CD14-positive monocyte (primary cell): ENCODE measurements around the gene TIMM50. TPM values are rescaled to one million over a fixed set of nuclear protein-coding genes. Genes with fewer than 3 reads are reported as not detected.

Source experiments
- DNase-seq, 3 donors: peaks; one replicate each; pipeline ENCODE4 v3.0.0-alpha.2; 2011 to 2022
- H2AFZ ChIP-seq: 2 replicates; pipeline ENCODE4 v1.6.0; 2012; ENCODE audit warnings: mild to moderate bottlenecking, low read depth, low read length, inconsistent platforms; ENCODE audit not compliant: insufficient read depth, poor library complexity, severe bottlenecking
- H3K27ac ChIP-seq, 2 donors: 1 replicate in 1 of 2; 2 replicates in 1 of 2; pipeline ENCODE4 v1.5.1; 2012 to 2013; ENCODE audit warnings: low read length in 2 of 2, control low read depth in 1 of 2, inconsistent platforms in 1 of 2, low read depth in 1 of 2, mild to moderate bottlenecking in 1 of 2
- H3K27me3 ChIP-seq, 2 donors: one replicate each; pipeline versions ENCODE4 v1.6.0 to v1.6.1; 2011 to 2013; ENCODE audit warnings: low read length in 2 of 2; ENCODE audit not compliant: control insufficient read depth in 2 of 2, insufficient read depth in 2 of 2
- H3K36me3 ChIP-seq, 2 donors: replicated peaks in 1 of 2; 1 replicate in 1 of 2; 2 replicates in 1 of 2; pipeline versions ENCODE4 v1.5.1 to v1.6.1; 2012 to 2013; ENCODE audit warnings: low read length in 2 of 2, control low read depth in 1 of 2, inconsistent platforms in 1 of 2, mild to moderate bottlenecking in 1 of 2; ENCODE audit not compliant: insufficient read depth in 2 of 2, control insufficient read depth in 1 of 2
- H3K4me1 ChIP-seq, 2 donors: 1 replicate in 1 of 2; 2 replicates in 1 of 2; pipeline versions ENCODE4 v1.5.1 to v1.6.1; 2012 to 2013; ENCODE audit warnings: low read length in 2 of 2, control low read depth in 1 of 2, inconsistent platforms in 1 of 2, mild to moderate bottlenecking in 1 of 2, moderate library complexity in 1 of 2; ENCODE audit not compliant: insufficient read depth in 2 of 2, control insufficient read depth in 1 of 2
- H3K4me2 ChIP-seq: replicated peaks from 2 replicates; pipeline ENCODE3; 2012; ENCODE audit warnings: low read length, moderate library complexity, mild to moderate bottlenecking; ENCODE audit not compliant: poor library complexity, severe bottlenecking; ENCODE audit errors: extremely low read depth
- H3K4me3 ChIP-seq, 3 experiments: fragments of 200-600 bp in 1 of 3; sonication (generic) in 1 of 3; replicated peaks in 1 of 3; 1 replicate in 2 of 3; 2 replicates in 1 of 3; pipeline ENCODE4 v1.5.1; 2011 to 2013; ENCODE audit warnings: low read length in 3 of 3, mild to moderate bottlenecking in 3 of 3, control low read depth in 2 of 3, low read depth in 2 of 3, inconsistent platforms in 1 of 3, moderate library complexity in 1 of 3
- H3K79me2 ChIP-seq: 2 replicates; pipeline ENCODE4 v1.6.0; 2012; ENCODE audit warnings: mild to moderate bottlenecking, control low read depth, inconsistent platforms, low read length, moderate library complexity; ENCODE audit not compliant: insufficient read depth
- H3K9ac ChIP-seq: 2 replicates; pipeline ENCODE4 v1.6.0; 2017; ENCODE audit warnings: low read length, mild to moderate bottlenecking; ENCODE audit not compliant: insufficient read depth, poor library complexity, severe bottlenecking
- H3K9me3 ChIP-seq, 2 donors: replicated peaks in 1 of 2; 1 replicate in 1 of 2; 2 replicates in 1 of 2; pipeline versions ENCODE4 v1.5.1 to v1.6.1; 2012 to 2013; ENCODE audit warnings: low read length in 2 of 2, control low read depth in 1 of 2; ENCODE audit not compliant: control insufficient read depth in 1 of 2, insufficient read depth in 1 of 2
- H4K20me1 ChIP-seq: 2 replicates; pipeline ENCODE4 v1.6.0; 2012; ENCODE audit warnings: mild to moderate bottlenecking, low read length, control low read depth, moderate library complexity; ENCODE audit not compliant: insufficient read depth
- H3K27ac Mint-ChIP-seq, 7 donors: one replicate each; pipeline ENCODE4 v1.8.0; 2020; ENCODE audit warnings: mild to moderate bottlenecking in 7 of 7, mixed read lengths in 7 of 7, moderate library complexity in 6 of 7, inconsistent platforms in 2 of 7
- H3K27me3 Mint-ChIP-seq, 3 donors: one replicate each; pipeline ENCODE4 v1.8.0; 2021 to 2022; ENCODE audit warnings: low read depth in 3 of 3, mild to moderate bottlenecking in 3 of 3, mixed read lengths in 3 of 3, moderate library complexity in 3 of 3, inconsistent platforms in 1 of 3
- H3K36me3 Mint-ChIP-seq, 2 donors: one replicate each; pipeline ENCODE4 v1.8.0; 2020; ENCODE audit warnings: mixed read lengths in 2 of 2, inconsistent platforms in 1 of 2, mild to moderate bottlenecking in 1 of 2
- H3K4me1 Mint-ChIP-seq: one replicate; pipeline ENCODE4 v1.8.0; 2020; ENCODE audit warnings: mild to moderate bottlenecking, mixed read lengths
- H3K4me3 Mint-ChIP-seq, 2 donors: one replicate each; pipeline ENCODE4 v1.8.0; 2020; ENCODE audit warnings: mild to moderate bottlenecking in 2 of 2, mixed read lengths in 2 of 2, moderate library complexity in 1 of 2
- H3K9me3 Mint-ChIP-seq, 7 donors: one replicate each; pipeline ENCODE4 v1.8.0; 2020 to 2022; ENCODE audit warnings: mixed read lengths in 7 of 7, mild to moderate bottlenecking in 6 of 7, moderate library complexity in 6 of 7, inconsistent platforms in 2 of 7
- CTCF ChIP-seq: fragments of 200-600 bp; IDR thresholded peaks from one replicate; pipeline ENCODE4 v1.8.0; 2022; ENCODE audit warnings: antibody characterized with exemption, mild to moderate bottlenecking
- WGBS: methylation state at CpG from one replicate; pipeline ENCODE4 v1.1.5; 2013; ENCODE audit warnings: missing lambda C conversion rate; ENCODE audit not compliant: insufficient coverage; 5-methylcytosine and 5-hydroxymethylcytosine counted together
- intact Hi-C, 2 donors: fragments of 100-400 bp; cut with micrococcal nuclease; formaldehyde crosslinking; loops; one replicate each; pipeline versions ENCODE4 v1.15.0 to v1.15.1; 2023
- polyA plus RNA-seq, 3 donors: library from polyadenylated mRNA; depleted of rRNA in 1 of 3; unstranded in 2 of 3; stranded (reverse) in 1 of 3; fragments of 300-500 nt in 2 of 3; fragments of >200 nt in 1 of 3; fragmentation: Illumina TruSeq in 2 of 3; gene quantifications; 1 replicate in 2 of 3; 2 replicates in 1 of 3; pipeline ENCODE4 v1.2.3, GENCODE V29; 2012 to 2021

Gene TIMM50
- polyA plus RNA-seq, 3 donors = 22.0 to 54.6 (median 43.8) TPM

GRCh38 chr19:39473443-39473960 lies 7.1 kb upstream of the TIMM50 start:
- Histone ChIP-seq H4K20me1 (peaks cover 12% of the 10 kb centered on the region), H2AFZ (no peak overlapping the region), H3K79me2 (no peaks in the 10 kb centered on the region), H3K4me1 (no peaks in the 10 kb centered on the region), H3K27ac (no peak overlapping the region), H3K27me3 (no peaks in the 10 kb centered on the region), H3K4me2 (no peak overlapping the region), H3K36me3 (peaks cover 77 to 85% of the 10 kb centered on the region in 2 donors), H3K9ac (no peak overlapping the region), H3K4me3 (no peak overlapping the region), H3K9me3 (no peaks in the 10 kb centered on the region)
- H3K4me3 Mint-ChIP-seq = no peak overlapping the region
- peaks cover 75 to 89% of the 10 kb centered on the region in 2 donors for H3K36me3 Mint-ChIP-seq
- intact Hi-C loops = loop anchor here in 1 of 2 donors (5.0 kb wide), 1 partner anchor 59 kb away; the partner anchor contains the start of gene EID2B
- no peaks in the 10 kb centered on the region for H3K9me3 Mint-ChIP-seq
- TF ChIP-seq CTCF = no peak
- 97% methylated on average over 5 of the region's 11 CpGs for WGBS
- DNase-seq = no peak
- H3K27me3 Mint-ChIP-seq = peaks cover 0 to 2% (median 0%) of the 10 kb centered on the region in 3 donors
- no peaks in the 10 kb centered on the region for H3K4me1 Mint-ChIP-seq
- peak overlapping the region in 5 of 7 donors; percentile 30 to 72 (median 38) for H3K27ac Mint-ChIP-seq

- peak; percentile 75 for TF ChIP-seq CTCF
- H3K36me3 Mint-ChIP-seq = peaks cover 68 to 82% of the 10 kb centered on the region in 2 donors
These were observed 6.5 kb upstream of the TIMM50 start for GRCh38 chr19:39474139-39474620.

More at GRCh38 chr19:39474139-39474620, 6.5 kb upstream of the TIMM50 start:
- WGBS = 63% methylated on average over 6 of the region's 9 CpGs
- H3K27me3 Mint-ChIP-seq = peaks cover 0 to 2% (median 0%) of the 10 kb centered on the region in 3 donors
- no peak overlapping the region for H3K4me3 ChIP-seq
- H3K4me3 Mint-ChIP-seq = no peak overlapping the region
- peaks cover 12% of the 10 kb centered on the region for H4K20me1 ChIP-seq
- no peaks in the 10 kb centered on the region for H3K27me3 ChIP-seq
- no peak overlapping the region for H3K4me2 ChIP-seq
- no peaks in the 10 kb centered on the region for H3K4me1 Mint-ChIP-seq
- peak overlapping the region in 5 of 7 donors; percentile 32 to 74 (median 53) for H3K27ac Mint-ChIP-seq
- no peaks in the 10 kb centered on the region for H3K9me3 Mint-ChIP-seq
- H2AFZ ChIP-seq = no peak overlapping the region
- H3K79me2 ChIP-seq = no peaks in the 10 kb centered on the region
- intact Hi-C loops = loop anchor here in 1 of 2 donors (5.0 kb wide), 1 partner anchor 58 kb away; the partner anchor contains the start of gene EID2B
- peaks cover 70 to 78% of the 10 kb centered on the region in 2 donors for H3K36me3 ChIP-seq
- peak overlapping the region in 1 of 2 donors; percentile 52 for H3K27ac ChIP-seq
- peak; percentile 32 to 60 (median 46) for DNase-seq
- no peaks in the 10 kb centered on the region for H3K4me1 ChIP-seq
- no peaks in the 10 kb centered on the region for H3K9me3 ChIP-seq
- H3K9ac ChIP-seq = no peak overlapping the region
